ENCODE measurements around the gene CYP1B1. TPM values are rescaled to one million over a fixed set of nuclear protein-coding genes. Genes with fewer than 3 reads are reported as not detected.

The CYP1B1 gene
- polyA plus RNA-seq, 1 donor, result 3.0 TPM

Other genes starting within 250 kb of the CYP1B1 start
- gene RMDN2, start 150.9 kb downstream of the CYP1B1 start, polyA plus RNA-seq, result 23.9 TPM

All from large intestine (tissue), 1 donor.